ENCODE measurements around the gene GRM1.
A peak's percentile ranks its signal among the peaks of the same experiment; 100 is the strongest.

GRM1 gene

GRCh38 chr6:146212781-146213180 is 183.9 kb downstream of the GRM1 start:
- Histone ChIP-seq H3K27ac (ENCODE audit: low read depth, low read length) (no peak overlapping the region), H4K5ac (ENCODE audit: low read length) (no peak overlapping the region), H3K4me1 (ENCODE audit: control insufficient read depth, low read depth, low read length) (no peaks in the 10 kb centered on the region), H3K79me2 (ENCODE audit: control insufficient read depth, insufficient read depth, low read length) (no peaks in the 10 kb centered on the region), H3K18ac (ENCODE audit: low read length) (no peak overlapping the region), H2BK5ac (ENCODE audit: low read length) (no peak overlapping the region), H3K23ac (ENCODE audit: low read length) (no peak overlapping the region), H3K9ac (ENCODE audit: low read length) (no peak overlapping the region), H3K4me2 (ENCODE audit: low read length) (no peak overlapping the region), H3K4me3 (ENCODE audit: low read length) (no peak overlapping the region), H2AK5ac (ENCODE audit: low read length) (no peak overlapping the region), H3K79me1 (ENCODE audit: low read length) (no peaks in the 10 kb centered on the region), H3K36me3 (ENCODE audit: control insufficient read depth, insufficient read depth, low read length) (no peaks in the 10 kb centered on the region), H4K8ac (ENCODE audit: low read depth, low read length) (no peak overlapping the region), H2BK120ac (ENCODE audit: low read depth, low read length) (no peak overlapping the region), H2BK15ac (replicated peaks; ENCODE audit: low read depth) (no peak overlapping the region), H3K4ac (ENCODE audit: low read depth, low read length) (no peak overlapping the region), H3K56ac (ENCODE audit: low read length) (no peak overlapping the region), H3K27me3 (ENCODE audit: insufficient read depth, low read length, poor library complexity) (no peaks in the 10 kb centered on the region)
- WGBS (ENCODE audit: extremely low coverage, insufficient coverage, low lambda C conversion rate) = no CpG with 5 or more reads among the region's 3 CpGs
- DNase-seq = no peak

- WGBS (ENCODE audit: extremely low coverage, insufficient coverage, low lambda C conversion rate) = no CpG with 5 or more reads among the region's 3 CpGs
- H3K56ac ChIP-seq (ENCODE audit: low read length) = no peak overlapping the region
- H2AK5ac ChIP-seq (ENCODE audit: low read length) = no peak overlapping the region
- H2BK5ac ChIP-seq (ENCODE audit: low read length) = no peak overlapping the region
- no peaks in the 10 kb centered on the region for H3K79me1 ChIP-seq (ENCODE audit: low read length)
- H3K23ac ChIP-seq (ENCODE audit: low read length) = no peak overlapping the region
- no peak overlapping the region for H3K4me2 ChIP-seq (ENCODE audit: low read length)
- no peak overlapping the region for H2BK120ac ChIP-seq (ENCODE audit: low read depth, low read length)
- no peak overlapping the region for H3K9ac ChIP-seq (ENCODE audit: low read length)
- no peak overlapping the region for H3K4me3 ChIP-seq (ENCODE audit: low read length)
- H3K27ac ChIP-seq (ENCODE audit: low read depth, low read length) = no peak overlapping the region
- no peak overlapping the region for H3K4ac ChIP-seq (ENCODE audit: low read depth, low read length)
- no peaks in the 10 kb centered on the region for H3K4me1 ChIP-seq (ENCODE audit: control insufficient read depth, low read depth, low read length)
- H3K36me3 ChIP-seq (ENCODE audit: control insufficient read depth, insufficient read depth, low read length) = no peaks in the 10 kb centered on the region
- no peak overlapping the region for H3K18ac ChIP-seq (ENCODE audit: low read length)
- no peaks in the 10 kb centered on the region for H3K27me3 ChIP-seq (ENCODE audit: insufficient read depth, low read length, poor library complexity)
- H4K8ac ChIP-seq (ENCODE audit: low read depth, low read length) = no peak overlapping the region
- peak; percentile 79 for DNase-seq
- no peak overlapping the region for H4K5ac ChIP-seq (ENCODE audit: low read length)
- no peaks in the 10 kb centered on the region for H3K79me2 ChIP-seq (ENCODE audit: control insufficient read depth, insufficient read depth, low read length)
- H2BK15ac ChIP-seq (replicated peaks; ENCODE audit: low read depth) = no peak overlapping the region
These were observed 190.2 kb downstream of the GRM1 start for GRCh38 chr6:146219101-146219500.

GRCh38 chr6:146224449-146224848 is 195.6 kb downstream of the GRM1 start:
- H2AK5ac ChIP-seq (ENCODE audit: low read length) = no peak overlapping the region
- no peaks in the 10 kb centered on the region for H3K36me3 ChIP-seq (ENCODE audit: control insufficient read depth, insufficient read depth, low read length)
- H3K79me2 ChIP-seq (ENCODE audit: control insufficient read depth, insufficient read depth, low read length) = no peaks in the 10 kb centered on the region
- WGBS (ENCODE audit: extremely low coverage, insufficient coverage, low lambda C conversion rate) = no CpG with 5 or more reads among the region's 3 CpGs
- no peak overlapping the region for H4K5ac ChIP-seq (ENCODE audit: low read length)
- H3K4me3 ChIP-seq (ENCODE audit: low read length) = no peak overlapping the region
- no peaks in the 10 kb centered on the region for H3K27me3 ChIP-seq (ENCODE audit: insufficient read depth, low read length, poor library complexity)
- no peak overlapping the region for H3K27ac ChIP-seq (ENCODE audit: low read depth, low read length)
- H3K4me1 ChIP-seq (ENCODE audit: control insufficient read depth, low read depth, low read length) = peaks cover 3% of the 10 kb centered on the region
- H3K23ac ChIP-seq (ENCODE audit: low read length) = no peak overlapping the region
- H2BK5ac ChIP-seq (ENCODE audit: low read length) = no peak overlapping the region
- no peak overlapping the region for H3K18ac ChIP-seq (ENCODE audit: low read length)
- H4K8ac ChIP-seq (ENCODE audit: low read depth, low read length) = no peak overlapping the region
- no peaks in the 10 kb centered on the region for H3K79me1 ChIP-seq (ENCODE audit: low read length)
- no peak overlapping the region for H3K4ac ChIP-seq (ENCODE audit: low read depth, low read length)
- H2BK15ac ChIP-seq (replicated peaks; ENCODE audit: low read depth) = no peak overlapping the region
- no peak for DNase-seq
- no peak overlapping the region for H3K4me2 ChIP-seq (ENCODE audit: low read length)
- H3K9ac ChIP-seq (ENCODE audit: low read length) = no peak overlapping the region
- no peak overlapping the region for H3K56ac ChIP-seq (ENCODE audit: low read length)
- no peak overlapping the region for H2BK120ac ChIP-seq (ENCODE audit: low read depth, low read length)

GRCh38 chr6:146224988-146225387 is 196.1 kb downstream of the GRM1 start:
- peak overlapping the region; percentile 9 for H3K18ac ChIP-seq (ENCODE audit: low read length)
- no peaks in the 10 kb centered on the region for H3K36me3 ChIP-seq (ENCODE audit: control insufficient read depth, insufficient read depth, low read length)
- no peak overlapping the region for H3K4me3 ChIP-seq (ENCODE audit: low read length)
- H3K4me1 ChIP-seq (ENCODE audit: control insufficient read depth, low read depth, low read length) = peaks cover 3% of the 10 kb centered on the region
- no peak overlapping the region for H4K5ac ChIP-seq (ENCODE audit: low read length)
- no peaks in the 10 kb centered on the region for H3K27me3 ChIP-seq (ENCODE audit: insufficient read depth, low read length, poor library complexity)
- H4K8ac ChIP-seq (ENCODE audit: low read depth, low read length) = no peak overlapping the region
- no peak overlapping the region for H2BK120ac ChIP-seq (ENCODE audit: low read depth, low read length)
- no peak overlapping the region for H2BK15ac ChIP-seq (replicated peaks; ENCODE audit: low read depth)
- no CpG with 5 or more reads among the region's 5 CpGs for WGBS (ENCODE audit: extremely low coverage, insufficient coverage, low lambda C conversion rate)
- no peak overlapping the region for H3K9ac ChIP-seq (ENCODE audit: low read length)
- no peaks in the 10 kb centered on the region for H3K79me1 ChIP-seq (ENCODE audit: low read length)
- H3K4me2 ChIP-seq (ENCODE audit: low read length) = no peak overlapping the region
- no peak overlapping the region for H3K23ac ChIP-seq (ENCODE audit: low read length)
- H3K56ac ChIP-seq (ENCODE audit: low read length) = no peak overlapping the region
- H3K27ac ChIP-seq (ENCODE audit: low read depth, low read length) = no peak overlapping the region
- H3K79me2 ChIP-seq (ENCODE audit: control insufficient read depth, insufficient read depth, low read length) = no peaks in the 10 kb centered on the region
- no peak overlapping the region for H3K4ac ChIP-seq (ENCODE audit: low read depth, low read length)
- DNase-seq = no peak
- no peak overlapping the region for H2AK5ac ChIP-seq (ENCODE audit: low read length)
- no peak overlapping the region for H2BK5ac ChIP-seq (ENCODE audit: low read length)

GRCh38 chr6:146240322-146240721 is 211.5 kb downstream of the GRM1 start:
- H2AK5ac ChIP-seq (ENCODE audit: low read length) = no peak overlapping the region
- H3K56ac ChIP-seq (ENCODE audit: low read length) = no peak overlapping the region
- H4K8ac ChIP-seq (ENCODE audit: low read depth, low read length) = no peak overlapping the region
- no peak overlapping the region for H3K4me2 ChIP-seq (ENCODE audit: low read length)
- no peaks in the 10 kb centered on the region for H3K79me2 ChIP-seq (ENCODE audit: control insufficient read depth, insufficient read depth, low read length)
- H3K79me1 ChIP-seq (ENCODE audit: low read length) = no peaks in the 10 kb centered on the region
- no peaks in the 10 kb centered on the region for H3K36me3 ChIP-seq (ENCODE audit: control insufficient read depth, insufficient read depth, low read length)
- no peak overlapping the region for H3K4ac ChIP-seq (ENCODE audit: low read depth, low read length)
- H3K4me3 ChIP-seq (ENCODE audit: low read length) = no peak overlapping the region
- no peak for DNase-seq
- H2BK120ac ChIP-seq (ENCODE audit: low read depth, low read length) = no peak overlapping the region
- H4K5ac ChIP-seq (ENCODE audit: low read length) = no peak overlapping the region
- no peak overlapping the region for H3K18ac ChIP-seq (ENCODE audit: low read length)
- no peaks in the 10 kb centered on the region for H3K27me3 ChIP-seq (ENCODE audit: insufficient read depth, low read length, poor library complexity)
- H2BK5ac ChIP-seq (ENCODE audit: low read length) = no peak overlapping the region
- H3K4me1 ChIP-seq (ENCODE audit: control insufficient read depth, low read depth, low read length) = no peaks in the 10 kb centered on the region
- no peak overlapping the region for H3K27ac ChIP-seq (ENCODE audit: low read depth, low read length)
- no CpG with 5 or more reads among the region's 1 CpG for WGBS (ENCODE audit: extremely low coverage, insufficient coverage, low lambda C conversion rate)
- no peak overlapping the region for H2BK15ac ChIP-seq (replicated peaks; ENCODE audit: low read depth)
- H3K9ac ChIP-seq (ENCODE audit: low read length) = no peak overlapping the region
- no peak overlapping the region for H3K23ac ChIP-seq (ENCODE audit: low read length)

- Histone ChIP-seq H3K9ac (ENCODE audit: low read length) (no peak overlapping the region), H2BK5ac (ENCODE audit: low read length) (no peak overlapping the region), H4K5ac (ENCODE audit: low read length) (no peak overlapping the region), H3K79me2 (ENCODE audit: control insufficient read depth, insufficient read depth, low read length) (no peaks in the 10 kb centered on the region), H3K36me3 (ENCODE audit: control insufficient read depth, insufficient read depth, low read length) (no peaks in the 10 kb centered on the region), H3K23ac (ENCODE audit: low read length) (no peak overlapping the region), H3K18ac (ENCODE audit: low read length) (no peak overlapping the region), H3K79me1 (ENCODE audit: low read length) (no peaks in the 10 kb centered on the region), H3K4me2 (ENCODE audit: low read length) (no peak overlapping the region), H3K56ac (ENCODE audit: low read length) (no peak overlapping the region), H3K27ac (ENCODE audit: low read depth, low read length) (no peak overlapping the region), H3K4ac (ENCODE audit: low read depth, low read length) (no peak overlapping the region), H2BK15ac (replicated peaks; ENCODE audit: low read depth) (no peak overlapping the region), H2AK5ac (ENCODE audit: low read length) (no peak overlapping the region), H4K8ac (ENCODE audit: low read depth, low read length) (no peak overlapping the region), H3K4me3 (ENCODE audit: low read length) (no peak overlapping the region), H2BK120ac (ENCODE audit: low read depth, low read length) (no peak overlapping the region), H3K4me1 (ENCODE audit: control insufficient read depth, low read depth, low read length) (no peaks in the 10 kb centered on the region), H3K27me3 (ENCODE audit: insufficient read depth, low read length, poor library complexity) (no peaks in the 10 kb centered on the region)
- DNase-seq = no peak
- no CpG with 5 or more reads among the region's 2 CpGs for WGBS (ENCODE audit: extremely low coverage, insufficient coverage, low lambda C conversion rate)
These were observed 211.9 kb downstream of the GRM1 start for GRCh38 chr6:146240807-146241206.

Measured in mesendoderm (in vitro differentiated cells).